Measurements from ENCODE around the gene ZBTB8A.
A peak's percentile ranks its signal among the peaks of the same experiment; 100 is the strongest.

The ZBTB8A gene

GRCh38 chr1:32538887-32539583 is at the start of gene ZBTB8A:
ZBTB8A (plus strand) TSS chr1:32539427; CDS start chr1:32592932, 53,505 bp downstream.
- DNase-seq: peak; percentile 78

DNA sequence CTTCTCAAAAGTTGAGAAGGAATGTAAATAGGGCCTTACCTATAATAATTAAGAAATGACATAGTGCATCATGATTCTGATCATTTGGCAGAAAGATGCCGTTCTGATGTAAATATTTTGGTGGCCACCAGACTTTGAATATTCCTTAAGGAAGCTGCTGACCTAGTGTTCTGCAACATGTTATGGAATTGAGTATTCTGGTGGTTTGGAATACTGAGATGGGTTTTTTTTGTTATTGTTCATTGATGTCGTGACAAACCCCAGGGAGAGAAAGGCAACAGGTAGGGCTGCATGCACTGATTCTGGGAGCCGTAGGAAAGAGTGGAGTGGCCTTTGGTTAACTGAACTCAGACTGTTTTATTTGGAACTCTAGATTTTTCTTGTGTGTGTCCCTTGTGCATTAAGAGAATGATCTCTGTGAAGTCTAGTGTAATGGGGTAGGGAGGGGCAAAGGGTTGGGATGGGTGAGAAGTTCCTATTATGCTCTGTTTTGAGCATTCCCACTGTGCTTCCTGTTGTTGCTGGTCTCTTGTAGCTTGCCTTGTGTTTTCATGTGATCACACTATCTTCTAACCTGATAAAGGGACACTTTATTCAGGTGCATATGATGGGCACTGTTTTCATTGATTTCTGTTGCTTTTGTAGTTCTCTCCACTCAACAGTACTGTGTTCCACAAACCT is 49.3 kb upstream of the ZBTB8A start:
- no peak for DNase-seq

- DNase-seq: no peak
These were observed 47.8 kb upstream of the ZBTB8A start for GRCh38 chr1:32491386-32491785.

DNA sequence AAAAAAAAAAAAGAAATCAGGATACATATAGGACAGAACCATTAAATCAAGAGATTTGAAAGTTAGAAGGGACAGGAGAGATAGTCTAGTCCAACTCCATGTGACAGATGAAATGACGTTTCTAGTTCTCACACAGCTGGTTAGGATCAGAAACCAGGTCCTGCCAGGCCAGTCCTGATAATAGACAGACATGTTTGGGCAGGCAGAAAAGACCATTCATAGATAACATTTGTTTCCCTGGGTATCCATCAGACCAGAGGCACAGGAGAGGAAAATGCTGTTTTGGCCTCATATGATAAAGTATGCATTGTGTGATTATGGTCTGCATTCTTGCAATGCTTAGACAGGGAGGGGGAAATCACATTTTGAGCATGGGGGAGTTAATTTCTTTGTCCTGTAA is 45.0 kb upstream of the ZBTB8A start:
- DNase-seq: no peak

- DNase-seq: no peak
These were observed 44.4 kb upstream of the ZBTB8A start for GRCh38 chr1:32494711-32495337.

GRCh38 chr1:32496127-32496526 is 43.1 kb upstream of the ZBTB8A start:
- DNase-seq: no peak

- no peak for DNase-seq
These were observed 40.5 kb upstream of the ZBTB8A start for GRCh38 chr1:32498751-32499150.

- DNase-seq: peak; percentile 12
These were observed 38.6 kb upstream of the ZBTB8A start for GRCh38 chr1:32500387-32501209.

GRCh38 chr1:32501865-32502264 is 37.4 kb upstream of the ZBTB8A start:
- no peak for DNase-seq

DNA sequence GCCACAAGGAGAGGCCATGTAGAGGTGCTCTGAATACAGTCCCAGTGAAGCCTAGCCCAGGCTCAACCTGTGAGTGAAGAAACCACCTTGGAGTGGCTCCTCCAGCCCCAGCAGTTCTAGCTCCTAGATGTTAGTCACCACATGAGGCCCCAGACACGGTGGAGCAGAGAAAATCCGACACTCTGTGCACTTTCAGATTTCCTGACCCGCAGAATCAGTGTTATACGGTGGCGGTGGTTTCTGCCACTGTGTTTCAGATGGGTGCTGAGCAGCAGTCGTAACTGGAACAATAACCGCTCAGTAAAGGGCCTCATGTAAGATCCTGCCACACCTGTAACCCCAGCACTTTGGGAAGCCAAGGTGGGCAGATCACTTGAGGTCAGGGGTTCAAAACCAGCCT is 36.1 kb upstream of the ZBTB8A start:
- no peak for DNase-seq

- DNase-seq: no peak
These were observed 32.2 kb upstream of the ZBTB8A start for GRCh38 chr1:32507021-32507420.

GRCh38 chr1:32508761-32509160 is 30.5 kb upstream of the ZBTB8A start:
- DNase-seq: no peak

DNA sequence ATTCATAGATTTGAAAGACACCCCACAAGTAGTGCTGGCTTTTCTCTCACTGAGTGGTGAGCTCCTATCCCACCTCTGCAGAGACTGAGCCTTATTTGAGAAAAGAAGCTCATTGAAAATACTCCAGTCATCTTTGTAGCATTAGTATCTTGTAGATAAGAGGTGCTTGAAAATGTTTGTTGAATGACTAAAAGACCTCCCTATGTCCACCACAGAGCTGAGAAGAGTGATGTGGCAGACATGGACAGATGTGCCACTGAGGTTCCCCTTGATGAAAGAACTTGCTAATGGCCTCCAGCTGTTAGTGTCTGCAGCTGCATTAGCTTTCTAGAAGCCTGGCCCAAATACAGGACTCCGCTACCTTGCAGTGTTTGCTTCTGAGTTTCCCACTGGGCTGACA is 29.3 kb upstream of the ZBTB8A start:
- DNase-seq: no peak

DNA sequence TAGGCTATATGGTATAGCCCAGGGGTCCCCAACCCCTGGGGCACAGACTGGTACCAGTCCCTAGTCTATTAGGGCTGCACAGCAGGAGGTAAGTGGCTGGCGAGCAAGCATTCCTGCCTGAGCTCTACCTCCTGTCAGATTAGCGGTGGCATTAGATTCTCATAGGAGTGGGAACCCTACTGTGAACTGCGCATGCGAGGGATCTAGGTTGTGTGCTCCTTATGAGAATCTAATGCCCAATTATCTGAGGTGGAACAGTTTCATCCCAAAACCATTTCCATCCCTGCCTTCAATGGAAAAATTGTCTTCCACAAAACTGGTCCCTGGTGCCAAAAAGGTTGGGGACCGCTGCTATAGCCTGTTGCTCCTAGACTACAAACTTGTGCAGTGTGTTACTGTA is 22.8 kb upstream of the ZBTB8A start:
- no peak for DNase-seq

DNA sequence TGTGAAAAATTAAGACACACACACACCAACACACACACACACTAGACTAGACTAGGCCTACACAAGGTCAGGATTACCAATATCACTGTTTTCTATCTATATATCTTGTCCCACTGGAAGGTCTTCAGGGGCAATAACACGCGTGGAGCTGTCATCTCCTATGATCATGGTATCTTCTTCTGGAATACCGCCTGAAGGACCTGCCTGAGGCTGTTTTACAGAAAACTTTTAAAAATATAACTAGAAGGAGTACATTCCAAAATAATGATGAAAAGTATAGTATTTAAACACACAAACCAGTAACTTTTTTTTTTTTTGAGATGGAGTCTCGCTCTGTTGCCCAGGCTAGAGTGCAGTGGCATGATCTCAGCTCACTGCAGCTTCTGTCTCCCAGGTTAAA is 20.3 kb upstream of the ZBTB8A start:
- DNase-seq: no peak

DNA sequence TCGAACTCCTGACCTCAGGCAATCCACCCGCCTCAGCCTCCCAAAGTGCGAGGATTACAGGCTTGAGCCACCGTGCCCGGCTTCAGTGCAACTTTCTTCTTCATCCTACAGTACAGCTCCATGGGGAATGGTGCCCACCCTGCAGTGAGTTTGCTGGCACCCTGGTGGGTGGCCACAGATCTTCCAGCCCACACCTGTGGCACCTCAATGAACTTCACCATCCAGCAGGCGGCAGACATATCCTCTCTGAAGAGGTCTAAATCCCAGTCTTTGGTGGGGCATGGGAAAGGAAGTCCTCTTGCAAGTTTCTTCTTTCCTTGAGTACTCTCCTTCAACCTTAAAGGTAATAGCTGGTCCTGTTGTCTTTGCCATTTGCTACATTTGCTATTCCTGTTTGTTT is 18.1 kb upstream of the ZBTB8A start:
- DNase-seq: no peak

GRCh38 chr1:32525053-32525452 is 14.2 kb upstream of the ZBTB8A start:
- no peak for DNase-seq

GRCh38 chr1:32525661-32526444 is 13.4 kb upstream of the ZBTB8A start:
- DNase-seq: no peak

DNA sequence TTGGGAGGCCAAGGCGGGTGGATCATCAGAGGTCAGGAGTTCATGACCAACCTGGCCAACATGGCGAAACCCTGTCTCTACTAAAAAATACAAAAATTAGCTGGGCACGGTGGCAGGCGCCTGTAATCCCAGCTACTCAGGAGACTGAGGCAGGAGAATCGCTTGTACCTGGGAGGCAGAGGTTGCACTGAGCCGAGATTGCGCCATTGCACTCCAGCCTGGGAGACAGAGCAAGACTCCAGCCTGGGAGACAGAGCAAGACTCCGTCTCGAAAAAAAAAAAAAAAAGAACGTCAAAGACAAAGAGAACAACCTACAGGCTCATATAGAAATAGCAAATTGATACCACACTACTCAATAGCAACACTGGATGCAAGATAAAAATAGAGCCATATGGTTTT is 10.7 kb upstream of the ZBTB8A start:
- peak; percentile 13 for DNase-seq

GRCh38 chr1:32533792-32534327 is 5.4 kb upstream of the ZBTB8A start:
- DNase-seq: no peak

GRCh38 chr1:32536117-32536516 is 3.1 kb upstream of the ZBTB8A start:
- no peak for DNase-seq

DNA sequence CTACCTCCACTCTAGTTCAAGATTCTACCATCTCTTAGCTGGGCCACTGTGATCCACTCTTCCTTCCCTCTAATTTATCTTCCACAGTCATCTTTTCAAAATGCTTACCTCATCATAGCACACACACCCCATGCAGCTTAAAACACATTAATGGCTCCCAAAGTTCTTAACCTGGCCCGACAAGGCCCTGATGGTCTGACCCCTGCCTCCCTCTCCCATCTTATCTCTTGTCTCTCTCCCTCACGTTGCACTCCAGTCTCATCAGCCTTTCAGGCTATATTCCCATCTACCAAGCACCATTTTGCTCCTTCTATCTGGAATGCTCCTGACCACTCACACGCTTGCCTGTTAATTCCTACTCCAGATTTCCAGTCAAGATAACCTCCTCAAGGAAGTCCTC is 2.5 kb upstream of the ZBTB8A start:
- no peak for DNase-seq
